Stimulated activated CD4-positive, alpha-beta T cell treated with anti-CD3 and anti-CD28 coated beads, Interleukin-12 subunit alpha, Interleukin-12 subunit beta, amount 100 ng/mL, for 4 hours (primary cell): ENCODE measurements around the gene TXNL1.
"Not testable (repeated sequence)": the region's sequence is repeated elsewhere in the genome, so short reads cannot be mapped to it uniquely, and the experiment has no call there.

Source experiments
- DNase-seq: peaks from one replicate; pipeline ENCODE4 v3.0.0-alpha.2; 2020

TXNL1 gene

GRCh38 chr18:56638232-56639103, at the start of gene TXNL1:
Gene TXNL1 (minus strand): TSS chr18:56638592. CDS start chr18:56638440, 152 bp downstream.
- DNase-seq: peak; percentile 100

GRCh38 chr18:56684277-56684676, 45.9 kb upstream of the TXNL1 start:
- DNase-seq: no peak

GRCh38 chr18:56678836-56679565, 40.6 kb upstream of the TXNL1 start:
- DNase-seq: no peak

- no peak for DNase-seq
These were observed 38.2 kb upstream of the TXNL1 start for GRCh38 chr18:56676639-56677038.

GRCh38 chr18:56672981-56673380, 34.6 kb upstream of the TXNL1 start:
- no peak for DNase-seq

GRCh38 chr18:56672391-56672790, 34.0 kb upstream of the TXNL1 start:
- DNase-seq: no peak

- DNase-seq: no peak
These were observed 24.5 kb upstream of the TXNL1 start for GRCh38 chr18:56662902-56663301.

- DNase-seq: no peak
These were observed 24.1 kb upstream of the TXNL1 start for GRCh38 chr18:56662502-56662901.

GRCh38 chr18:56662063-56662408, 23.6 kb upstream of the TXNL1 start:
- DNase-seq: no peak

- DNase-seq: no peak
These were observed 23.1 kb upstream of the TXNL1 start for GRCh38 chr18:56661360-56662062.

GRCh38 chr18:56660655-56661054, 22.3 kb upstream of the TXNL1 start:
- DNase-seq: no peak

GRCh38 chr18:56659111-56659510, 20.7 kb upstream of the TXNL1 start:
- DNase-seq: no peak

- DNase-seq: no peak
These were observed 19.9 kb upstream of the TXNL1 start for GRCh38 chr18:56658261-56658660.

- not testable (repeated sequence) for DNase-seq
These were observed 15.9 kb upstream of the TXNL1 start for GRCh38 chr18:56654280-56654679.

- no peak for DNase-seq
These were observed 14.4 kb upstream of the TXNL1 start for GRCh38 chr18:56652802-56653201.

GRCh38 chr18:56651771-56652092, 13.3 kb upstream of the TXNL1 start:
- DNase-seq: no peak

GRCh38 chr18:56650944-56651770, 12.8 kb upstream of the TXNL1 start, which contains the start of gene WDR7:
Gene WDR7 (plus strand): TSS chr18:56651359. CDS start chr18:56672516, 21,157 bp downstream.
- DNase-seq: peak; percentile 92

- no peak for DNase-seq
These were observed 11.6 kb upstream of the TXNL1 start for GRCh38 chr18:56649996-56650395.

- DNase-seq: no peak
These were observed 9.8 kb upstream of the TXNL1 start for GRCh38 chr18:56647951-56648893.

- no peak for DNase-seq
These were observed 8.7 kb upstream of the TXNL1 start for GRCh38 chr18:56647071-56647470.

- no peak for DNase-seq
These were observed 7.1 kb upstream of the TXNL1 start for GRCh38 chr18:56645415-56646016.
